ENCODE results near the gene KRT5.

DNA sequence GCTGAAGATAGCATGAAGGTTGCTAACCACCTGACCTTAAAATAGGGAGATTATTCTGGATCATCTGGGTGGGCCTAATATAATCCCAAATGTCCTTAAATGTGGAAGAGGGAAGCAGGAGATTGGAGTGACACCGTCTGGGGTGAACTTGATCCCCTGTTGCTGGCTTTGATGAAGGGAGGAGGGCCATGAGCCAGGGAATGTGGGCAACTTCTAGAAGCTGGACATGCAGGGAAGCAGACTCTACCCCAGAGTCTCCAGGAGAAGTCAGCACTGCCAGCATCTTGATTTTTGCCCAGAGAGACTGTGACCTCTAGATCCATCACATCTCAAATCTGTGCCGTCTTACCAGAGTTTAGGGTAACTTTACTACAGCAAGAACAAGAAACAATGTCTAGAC is 9.2 kb upstream of the KRT5 start:
- TF ChIP-seq RAD21 (IDR thresholded peaks at IDR 0.05; ENCODE audit: low read length) (no peak), NRF1 (IDR thresholded peaks at IDR 0.05; ENCODE audit: low read depth, low read length) (no peak), TAF1 (IDR thresholded peaks at IDR 0.05; ENCODE audit: borderline replicate concordance, low read depth, low read length) (no peak), MAX (IDR thresholded peaks at IDR 0.05; ENCODE audit: low read depth) (no peak), CHD2 (IDR thresholded peaks at IDR 0.05; ENCODE audit: low read length, partially characterized antibody) (no peak), SIN3A (IDR thresholded peaks at IDR 0.05; ENCODE audit: borderline replicate concordance, low read depth, low read length) (no peak), FOXJ3 (CRISPR knock-in tag; IDR thresholded peaks at IDR 0.05) (no peak), POLR2AphosphoS5 (IDR thresholded peaks at IDR 0.05; ENCODE audit: low read depth, low read length) (no peak), YY1 (IDR thresholded peaks at IDR 0.05; ENCODE audit: low read depth) (no peak), MXI1 (IDR thresholded peaks at IDR 0.05; ENCODE audit: low read depth, low read length) (no peak)
- TF ChIP-seq, protein P1, sequence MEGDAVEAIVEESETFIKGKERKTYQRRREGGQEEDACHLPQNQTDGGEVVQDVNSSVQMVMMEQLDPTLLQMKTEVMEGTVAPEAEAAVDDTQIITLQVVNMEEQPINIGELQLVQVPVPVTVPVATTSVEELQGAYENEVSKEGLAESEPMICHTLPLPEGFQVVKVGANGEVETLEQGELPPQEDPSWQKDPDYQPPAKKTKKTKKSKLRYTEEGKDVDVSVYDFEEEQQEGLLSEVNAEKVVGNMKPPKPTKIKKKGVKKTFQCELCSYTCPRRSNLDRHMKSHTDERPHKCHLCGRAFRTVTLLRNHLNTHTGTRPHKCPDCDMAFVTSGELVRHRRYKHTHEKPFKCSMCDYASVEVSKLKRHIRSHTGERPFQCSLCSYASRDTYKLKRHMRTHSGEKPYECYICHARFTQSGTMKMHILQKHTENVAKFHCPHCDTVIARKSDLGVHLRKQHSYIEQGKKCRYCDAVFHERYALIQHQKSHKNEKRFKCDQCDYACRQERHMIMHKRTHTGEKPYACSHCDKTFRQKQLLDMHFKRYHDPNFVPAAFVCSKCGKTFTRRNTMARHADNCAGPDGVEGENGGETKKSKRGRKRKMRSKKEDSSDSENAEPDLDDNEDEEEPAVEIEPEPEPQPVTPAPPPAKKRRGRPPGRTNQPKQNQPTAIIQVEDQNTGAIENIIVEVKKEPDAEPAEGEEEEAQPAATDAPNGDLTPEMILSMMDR (IDR thresholded peaks at IDR 0.05), result no peak

All from SK-N-SH (cell line).